ENCODE results near the gene EMILIN2.

EMILIN2 gene

DNA sequence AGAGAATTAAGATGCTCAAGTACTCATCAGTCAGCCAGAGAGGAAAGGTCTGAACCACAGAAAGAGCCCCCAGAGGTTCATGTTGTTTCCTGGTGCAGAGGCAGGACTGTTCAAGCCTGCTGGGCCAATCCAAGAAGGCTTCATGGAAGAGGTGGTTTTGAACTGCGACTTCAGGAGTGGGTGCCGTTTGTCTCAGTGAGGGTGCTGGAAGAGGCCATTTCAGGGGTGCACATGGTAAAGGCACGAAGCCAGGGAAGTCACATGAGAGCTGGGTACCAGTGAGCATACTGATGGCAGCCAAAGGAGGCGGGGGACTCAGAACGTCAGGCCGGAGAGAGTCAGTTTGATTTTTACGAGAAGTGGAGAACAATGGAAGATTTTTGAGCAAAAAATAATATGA, 55.5 kb downstream of the EMILIN2 start:
- Histone ChIP-seq H3K4me1 (ENCODE audit: control insufficient read depth, insufficient read depth, low read depth, low read length) (peaks cover 31% of the 10 kb centered on the region), H2BK120ac (ENCODE audit: low read depth, low read length) (no peak overlapping the region), H2AFZ (ENCODE audit: low read depth, low read length) (no peak overlapping the region), H3K27me3 (ENCODE audit: control insufficient read depth in 1 of 2, insufficient read depth in 1 of 2, low read length in 2 of 2) (peaks cover 0 to 14% of the 10 kb centered on the region in 2 experiments), H3K9me3 (ENCODE audit: control insufficient read depth, low read length) (no peaks in the 10 kb centered on the region), H4K8ac (ENCODE audit: low read length) (no peak overlapping the region), H4K91ac (ENCODE audit: low read length) (no peak overlapping the region), H3K9ac (ENCODE audit: low read length) (peak overlapping the region; percentile 84), H3K4me2 (ENCODE audit: low read length, poor library complexity, severe bottlenecking) (no peak overlapping the region), H3K27ac (ENCODE audit: low read length, poor library complexity, severe bottlenecking) (no peak overlapping the region), H3K14ac (ENCODE audit: low read length in 2 of 2) (no peak overlapping the region), H3K79me1 (replicated peaks; ENCODE audit: low read length, poor library complexity, severe bottlenecking) (no peaks in the 10 kb centered on the region), H2AK5ac (ENCODE audit: low read length, severe bottlenecking) (no peak overlapping the region), H3K4ac (ENCODE audit: low read depth in 1 of 2, low read length in 2 of 2) (no peak overlapping the region), H3K23ac (ENCODE audit: low read length in 2 of 2) (no peak overlapping the region), H2BK15ac (ENCODE audit: low read depth, poor library complexity, severe bottlenecking) (no peak overlapping the region), H3K36me3 (ENCODE audit: control insufficient read depth in 1 of 2, insufficient read depth in 2 of 2, low read depth in 1 of 2, low read length in 2 of 2) (no peaks in the 10 kb centered on the region), H3K18ac (ENCODE audit: low read depth in 1 of 2, low read length in 2 of 2) (no peak overlapping the region), H3K4me3 (ENCODE audit: insufficient read depth in 1 of 2, low read depth in 1 of 2, low read length in 2 of 2) (peak overlapping the region in 1 of 2 experiments; percentile 31), H2BK5ac (ENCODE audit: low read depth, low read length, poor library complexity, severe bottlenecking) (no peak overlapping the region), H2BK12ac (ENCODE audit: low read length in 2 of 2) (no peak overlapping the region)
- no peak for DNase-seq
- WGBS, result 95% methylated on average over 7 of the region's 7 CpGs

DNA sequence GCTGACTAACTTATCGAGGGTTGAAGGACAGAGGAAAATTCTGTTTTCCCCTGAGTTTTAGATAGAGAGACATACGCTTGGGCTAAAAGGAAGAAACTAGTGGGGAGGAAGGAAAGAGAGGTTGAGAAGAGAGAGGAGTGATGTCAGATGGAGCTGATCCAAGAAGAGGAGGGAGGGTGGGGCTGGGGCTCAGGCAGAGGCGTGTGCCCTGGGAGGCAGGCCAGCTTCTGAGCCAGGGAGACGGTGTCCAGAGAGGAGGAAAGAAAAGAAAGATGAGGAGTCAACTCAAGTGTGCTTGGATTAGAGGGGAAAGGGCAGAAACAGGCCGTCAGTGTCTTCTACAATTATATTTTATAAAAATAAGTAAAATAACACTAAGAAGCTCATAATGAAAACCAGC, 56.2 kb downstream of the EMILIN2 start:
- H2AK5ac ChIP-seq (ENCODE audit: low read length, severe bottlenecking), result no peak overlapping the region
- H3K9me3 ChIP-seq (ENCODE audit: control insufficient read depth, low read length), result no peaks in the 10 kb centered on the region
- no peak overlapping the region for H3K27ac ChIP-seq (ENCODE audit: low read length, poor library complexity, severe bottlenecking)
- no peak overlapping the region for H4K91ac ChIP-seq (ENCODE audit: low read length)
- no peak overlapping the region for H3K14ac ChIP-seq (ENCODE audit: low read length in 2 of 2)
- H2AFZ ChIP-seq (ENCODE audit: low read depth, low read length), result no peak overlapping the region
- no peak overlapping the region for H2BK120ac ChIP-seq (ENCODE audit: low read depth, low read length)
- H3K4me1 ChIP-seq (ENCODE audit: control insufficient read depth, insufficient read depth, low read depth, low read length), result peaks cover 26% of the 10 kb centered on the region
- no peak overlapping the region for H3K4ac ChIP-seq (ENCODE audit: low read depth in 1 of 2, low read length in 2 of 2)
- H3K36me3 ChIP-seq (ENCODE audit: control insufficient read depth in 1 of 2, insufficient read depth in 2 of 2, low read depth in 1 of 2, low read length in 2 of 2), result no peaks in the 10 kb centered on the region
- H3K18ac ChIP-seq (ENCODE audit: low read depth in 1 of 2, low read length in 2 of 2), result no peak overlapping the region
- no peak overlapping the region for H2BK15ac ChIP-seq (ENCODE audit: low read depth, poor library complexity, severe bottlenecking)
- H3K4me2 ChIP-seq (ENCODE audit: low read length, poor library complexity, severe bottlenecking), result no peak overlapping the region
- no peak overlapping the region for H4K8ac ChIP-seq (ENCODE audit: low read length)
- H3K4me3 ChIP-seq (ENCODE audit: insufficient read depth in 1 of 2, low read depth in 1 of 2, low read length in 2 of 2), result peak overlapping the region in 1 of 2 experiments; percentile 31
- H3K9ac ChIP-seq (ENCODE audit: low read length), result peak overlapping the region; percentile 84
- no peak overlapping the region for H3K23ac ChIP-seq (ENCODE audit: low read length in 2 of 2)
- no peaks in the 10 kb centered on the region for H3K79me1 ChIP-seq (replicated peaks; ENCODE audit: low read length, poor library complexity, severe bottlenecking)
- peaks cover 0 to 19% of the 10 kb centered on the region in 2 experiments for H3K27me3 ChIP-seq (ENCODE audit: control insufficient read depth in 1 of 2, insufficient read depth in 1 of 2, low read length in 2 of 2)
- peak; percentile 32 for DNase-seq
- H2BK12ac ChIP-seq (ENCODE audit: low read length in 2 of 2), result no peak overlapping the region
- no peak overlapping the region for H2BK5ac ChIP-seq (ENCODE audit: low read depth, low read length, poor library complexity, severe bottlenecking)
- WGBS, result 74% methylated on average over 3 of the region's 5 CpGs

DNA sequence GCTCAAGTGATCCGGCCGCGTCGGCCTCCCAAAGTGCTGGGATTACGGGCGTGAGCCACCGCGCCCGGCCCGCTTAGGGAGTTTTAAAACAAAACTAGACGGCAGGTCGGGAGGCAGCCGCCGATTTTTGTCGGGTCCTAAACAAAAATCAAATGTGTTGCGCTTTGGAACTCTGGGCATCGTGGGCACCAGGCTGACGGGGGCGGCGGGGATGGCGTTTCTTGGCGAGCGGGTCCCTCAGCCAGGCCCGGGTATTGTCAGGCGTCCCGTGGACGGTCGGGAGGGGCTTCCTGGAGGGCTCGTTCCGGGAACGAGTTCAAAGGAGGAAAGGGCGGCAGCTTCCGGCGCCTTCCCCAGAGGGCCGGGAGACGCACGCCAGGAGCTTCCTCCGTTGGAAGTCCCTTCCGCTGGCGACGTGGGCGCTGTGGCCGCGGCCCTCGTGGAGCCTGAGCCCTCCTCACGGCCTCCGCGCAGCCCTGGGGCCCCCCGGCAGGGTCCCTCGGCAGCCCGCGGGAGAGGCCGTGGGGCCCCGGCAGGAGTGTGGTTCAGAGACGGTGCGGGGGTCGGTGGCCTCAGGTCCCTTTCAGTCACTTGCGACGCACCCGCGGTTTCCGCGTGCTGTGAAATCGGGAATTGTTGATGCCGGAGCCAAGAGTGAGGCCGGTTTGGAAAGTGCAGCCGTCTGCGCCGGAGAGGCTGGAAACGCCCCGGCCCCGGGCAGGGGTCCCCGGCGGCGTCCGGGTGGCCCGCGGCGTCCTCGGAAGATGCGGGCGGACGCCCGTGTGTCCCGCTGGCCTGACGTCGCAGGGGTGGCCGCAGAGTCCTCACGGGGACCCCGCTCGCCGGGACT, 59.3 kb downstream of the EMILIN2 start:
- Histone ChIP-seq H3K4me3 (ENCODE audit: insufficient read depth in 1 of 2, low read depth in 1 of 2, low read length in 2 of 2) (peak overlapping the region; percentile 56 to 72), H2BK15ac (ENCODE audit: low read depth, poor library complexity, severe bottlenecking) (peak overlapping the region; percentile 14), H3K4me2 (ENCODE audit: low read length, poor library complexity, severe bottlenecking) (peak overlapping the region; percentile 72), H3K36me3 (ENCODE audit: control insufficient read depth in 1 of 2, insufficient read depth in 2 of 2, low read depth in 1 of 2, low read length in 2 of 2) (peaks cover 16 to 23% of the 10 kb centered on the region in 2 experiments), H2BK120ac (ENCODE audit: low read depth, low read length) (peak overlapping the region; percentile 87), H3K79me1 (replicated peaks; ENCODE audit: low read length, poor library complexity, severe bottlenecking) (peaks cover 2% of the 10 kb centered on the region), H3K18ac (ENCODE audit: low read depth in 1 of 2, low read length in 2 of 2) (peak overlapping the region; percentile 70 to 87), H3K4me1 (ENCODE audit: control insufficient read depth, insufficient read depth, low read depth, low read length) (peaks cover 17% of the 10 kb centered on the region), H4K91ac (ENCODE audit: low read length) (peak overlapping the region; percentile 64), H3K27ac (ENCODE audit: low read length, poor library complexity, severe bottlenecking) (no peak overlapping the region), H3K4ac (ENCODE audit: low read depth in 1 of 2, low read length in 2 of 2) (peak overlapping the region; percentile 46 to 65), H3K9ac (ENCODE audit: low read length) (peak overlapping the region; percentile 82), H3K9me3 (ENCODE audit: control insufficient read depth, low read length) (no peaks in the 10 kb centered on the region), H2AK5ac (ENCODE audit: low read length, severe bottlenecking) (no peak overlapping the region), H3K27me3 (ENCODE audit: control insufficient read depth in 1 of 2, insufficient read depth in 1 of 2, low read length in 2 of 2) (peaks cover 0 to 19% of the 10 kb centered on the region in 2 experiments), H2AFZ (ENCODE audit: low read depth, low read length) (peak overlapping the region; percentile 77), H4K8ac (ENCODE audit: low read length) (peak overlapping the region; percentile 69), H2BK12ac (ENCODE audit: low read length in 2 of 2) (no peak overlapping the region), H3K23ac (ENCODE audit: low read length in 2 of 2) (no peak overlapping the region), H2BK5ac (ENCODE audit: low read depth, low read length, poor library complexity, severe bottlenecking) (no peak overlapping the region), H3K14ac (ENCODE audit: low read length in 2 of 2) (peak overlapping the region in 1 of 2 experiments; percentile 26)
- peak; percentile 35 for DNase-seq
- WGBS, result 20% methylated on average over 79 of the region's 92 CpGs

DNA sequence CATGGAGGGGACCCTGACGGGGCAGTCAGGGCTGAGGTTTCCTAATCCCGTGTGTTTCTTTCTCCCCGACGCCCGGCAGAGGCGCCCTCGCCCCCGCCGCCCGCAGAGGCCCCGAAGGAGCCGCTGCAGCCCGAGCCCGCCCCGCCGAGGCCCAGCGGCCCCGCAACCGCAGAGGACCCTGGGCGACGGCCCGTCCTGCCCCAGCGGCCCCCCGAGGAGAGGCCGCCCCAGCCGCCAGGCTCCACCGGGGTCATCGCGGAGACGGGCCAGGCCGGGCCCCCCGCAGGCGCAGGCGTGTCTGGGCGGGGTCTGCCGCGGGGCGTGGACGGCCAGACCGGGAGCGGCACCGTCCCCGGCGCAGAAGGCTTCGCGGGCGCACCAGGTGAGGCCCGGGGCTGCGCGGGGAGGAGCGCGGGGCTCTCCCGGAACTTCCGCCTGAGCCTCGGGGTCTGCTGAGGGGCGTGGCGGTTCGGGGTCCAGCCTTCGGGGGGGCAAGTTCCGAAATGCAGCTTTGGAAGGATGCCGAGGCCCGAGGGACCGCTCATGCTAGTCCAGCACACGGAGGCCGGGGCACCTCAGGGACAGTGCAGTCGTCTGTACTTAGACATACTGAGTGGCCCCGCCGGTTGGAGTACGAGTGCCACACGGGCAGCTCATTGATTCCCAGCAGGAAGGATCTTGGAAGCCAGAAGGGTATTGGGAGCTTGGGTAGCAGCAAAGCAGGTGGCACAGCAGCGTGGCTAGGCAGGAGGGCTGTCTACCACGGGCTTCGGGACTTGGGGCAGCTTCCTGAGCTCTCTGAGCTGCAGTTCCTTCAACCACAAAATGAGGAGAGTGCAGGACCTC, 60.1 kb downstream of the EMILIN2 start:
- peak overlapping the region; percentile 56 to 72 for H3K4me3 ChIP-seq (ENCODE audit: insufficient read depth in 1 of 2, low read depth in 1 of 2, low read length in 2 of 2)
- peak overlapping the region in 1 of 2 experiments; percentile 19 for H2BK12ac ChIP-seq (ENCODE audit: low read length in 2 of 2)
- H3K4me1 ChIP-seq (ENCODE audit: control insufficient read depth, insufficient read depth, low read depth, low read length), result peaks cover 15% of the 10 kb centered on the region
- H3K23ac ChIP-seq (ENCODE audit: low read length in 2 of 2), result no peak overlapping the region
- peak; percentile 49 for DNase-seq
- no peak overlapping the region for H3K27ac ChIP-seq (ENCODE audit: low read length, poor library complexity, severe bottlenecking)
- 5% methylated on average over 72 of the region's 73 CpGs for WGBS
- peak overlapping the region; percentile 14 for H2BK15ac ChIP-seq (ENCODE audit: low read depth, poor library complexity, severe bottlenecking)
- peak overlapping the region; percentile 77 for H2AFZ ChIP-seq (ENCODE audit: low read depth, low read length)
- H3K9ac ChIP-seq (ENCODE audit: low read length), result peak overlapping the region; percentile 82
- no peak overlapping the region for H4K91ac ChIP-seq (ENCODE audit: low read length)
- H3K4ac ChIP-seq (ENCODE audit: low read depth in 1 of 2, low read length in 2 of 2), result peak overlapping the region; percentile 46 to 65
- no peaks in the 10 kb centered on the region for H3K9me3 ChIP-seq (ENCODE audit: control insufficient read depth, low read length)
- H2AK5ac ChIP-seq (ENCODE audit: low read length, severe bottlenecking), result no peak overlapping the region
- peaks cover 4% of the 10 kb centered on the region for H3K79me1 ChIP-seq (replicated peaks; ENCODE audit: low read length, poor library complexity, severe bottlenecking)
- peak overlapping the region; percentile 69 for H4K8ac ChIP-seq (ENCODE audit: low read length)
- peak overlapping the region in 1 of 2 experiments; percentile 55 for H3K14ac ChIP-seq (ENCODE audit: low read length in 2 of 2)
- H2BK120ac ChIP-seq (ENCODE audit: low read depth, low read length), result peak overlapping the region; percentile 87
- peaks cover 23 to 30% of the 10 kb centered on the region in 2 experiments for H3K36me3 ChIP-seq (ENCODE audit: control insufficient read depth in 1 of 2, insufficient read depth in 2 of 2, low read depth in 1 of 2, low read length in 2 of 2)
- H2BK5ac ChIP-seq (ENCODE audit: low read depth, low read length, poor library complexity, severe bottlenecking), result no peak overlapping the region
- H3K27me3 ChIP-seq (ENCODE audit: control insufficient read depth in 1 of 2, insufficient read depth in 1 of 2, low read length in 2 of 2), result peaks cover 0 to 19% of the 10 kb centered on the region in 2 experiments
- H3K4me2 ChIP-seq (ENCODE audit: low read length, poor library complexity, severe bottlenecking), result peak overlapping the region; percentile 72
- peak overlapping the region; percentile 63 to 87 for H3K18ac ChIP-seq (ENCODE audit: low read depth in 1 of 2, low read length in 2 of 2)

Measured in mesenchymal stem cell (in vitro differentiated cells and primary cell).